Myometrial cell (primary cell): ENCODE data around the gene ZDHHC7. TPM values are rescaled to one million over a fixed set of nuclear protein-coding genes. Genes with fewer than 3 reads are reported as not detected.

Experiments
- total RNA-seq: library from RNA; depleted of rRNA; stranded (reverse); fragments of >200 nt; gene quantifications from 2 replicates; pipeline ENCODE4 v1.2.3, GENCODE V29; 2015

ZDHHC7 gene
- 117 and 132 TPM in 2 replicates for total RNA-seq

GRCh38 chr16:85010931-85011845 lies at the start of gene ZDHHC7:
Gene ZDHHC7 (minus strand): TSS chr16:85011535. CDS start chr16:84990618, 20,917 bp downstream.

GRCh38 chr16:85027349-85027957 lies 16.1 kb upstream of the ZDHHC7 start, which contains the start of gene KIAA0513:
Gene KIAA0513 (plus strand): TSS chr16:85027795. CDS start chr16:85067072, 39,277 bp downstream.

Other genes with a start within 250 kb of the ZDHHC7 start
- 65.7 and 68.6 TPM in 2 replicates for gene CRISPLD2, start 191.6 kb downstream of the ZDHHC7 start, total RNA-seq
- gene KIAA0513, start 16.3 kb upstream of the ZDHHC7 start, total RNA-seq: 13.8 and 19.0 TPM in 2 replicates
- not detected in 2 replicates for gene CIBAR2, start 100.9 kb upstream of the ZDHHC7 start, total RNA-seq